22Rv1 (cell line): Measurements from ENCODE around the gene OR6B2.
A peak's percentile ranks its signal among the peaks of the same experiment; 100 is the strongest.

Source experiments
- H3K27ac ChIP-seq: fragments of 450-650 bp; 2 replicates; pipeline ENCODE4 v1.5.1; 2017
- ZFX ChIP-seq: fragments of 450-650 bp; IDR thresholded peaks from 2 replicates; pipeline ENCODE4 v1.6.1; 2017; ENCODE audit warnings: antibody characterized with exemption, borderline replicate concordance
- TF ChIP-seq, protein P1 (sequence below): fragments of 450-650 bp; IDR thresholded peaks from 2 replicates; pipeline ENCODE4 v1.5.1; 2017; ENCODE audit warnings: mild to moderate bottlenecking

Gene OR6B2

GRCh38 chr2:240037358-240037757, 7.1 kb upstream of the OR6B2 start:
- TF ChIP-seq ZFX: no peak
- TF ChIP-seq, protein P1, sequence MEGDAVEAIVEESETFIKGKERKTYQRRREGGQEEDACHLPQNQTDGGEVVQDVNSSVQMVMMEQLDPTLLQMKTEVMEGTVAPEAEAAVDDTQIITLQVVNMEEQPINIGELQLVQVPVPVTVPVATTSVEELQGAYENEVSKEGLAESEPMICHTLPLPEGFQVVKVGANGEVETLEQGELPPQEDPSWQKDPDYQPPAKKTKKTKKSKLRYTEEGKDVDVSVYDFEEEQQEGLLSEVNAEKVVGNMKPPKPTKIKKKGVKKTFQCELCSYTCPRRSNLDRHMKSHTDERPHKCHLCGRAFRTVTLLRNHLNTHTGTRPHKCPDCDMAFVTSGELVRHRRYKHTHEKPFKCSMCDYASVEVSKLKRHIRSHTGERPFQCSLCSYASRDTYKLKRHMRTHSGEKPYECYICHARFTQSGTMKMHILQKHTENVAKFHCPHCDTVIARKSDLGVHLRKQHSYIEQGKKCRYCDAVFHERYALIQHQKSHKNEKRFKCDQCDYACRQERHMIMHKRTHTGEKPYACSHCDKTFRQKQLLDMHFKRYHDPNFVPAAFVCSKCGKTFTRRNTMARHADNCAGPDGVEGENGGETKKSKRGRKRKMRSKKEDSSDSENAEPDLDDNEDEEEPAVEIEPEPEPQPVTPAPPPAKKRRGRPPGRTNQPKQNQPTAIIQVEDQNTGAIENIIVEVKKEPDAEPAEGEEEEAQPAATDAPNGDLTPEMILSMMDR: no peak

GRCh38 chr2:240033330-240033678, 3.1 kb upstream of the OR6B2 start:
- no peak for TF ChIP-seq ZFX
- TF ChIP-seq, protein P1: no peak
- no peak overlapping the region for H3K27ac ChIP-seq

More at GRCh38 chr2:240037358-240037757, 7.1 kb upstream of the OR6B2 start:
- H3K27ac ChIP-seq: no peak overlapping the region

DNA sequence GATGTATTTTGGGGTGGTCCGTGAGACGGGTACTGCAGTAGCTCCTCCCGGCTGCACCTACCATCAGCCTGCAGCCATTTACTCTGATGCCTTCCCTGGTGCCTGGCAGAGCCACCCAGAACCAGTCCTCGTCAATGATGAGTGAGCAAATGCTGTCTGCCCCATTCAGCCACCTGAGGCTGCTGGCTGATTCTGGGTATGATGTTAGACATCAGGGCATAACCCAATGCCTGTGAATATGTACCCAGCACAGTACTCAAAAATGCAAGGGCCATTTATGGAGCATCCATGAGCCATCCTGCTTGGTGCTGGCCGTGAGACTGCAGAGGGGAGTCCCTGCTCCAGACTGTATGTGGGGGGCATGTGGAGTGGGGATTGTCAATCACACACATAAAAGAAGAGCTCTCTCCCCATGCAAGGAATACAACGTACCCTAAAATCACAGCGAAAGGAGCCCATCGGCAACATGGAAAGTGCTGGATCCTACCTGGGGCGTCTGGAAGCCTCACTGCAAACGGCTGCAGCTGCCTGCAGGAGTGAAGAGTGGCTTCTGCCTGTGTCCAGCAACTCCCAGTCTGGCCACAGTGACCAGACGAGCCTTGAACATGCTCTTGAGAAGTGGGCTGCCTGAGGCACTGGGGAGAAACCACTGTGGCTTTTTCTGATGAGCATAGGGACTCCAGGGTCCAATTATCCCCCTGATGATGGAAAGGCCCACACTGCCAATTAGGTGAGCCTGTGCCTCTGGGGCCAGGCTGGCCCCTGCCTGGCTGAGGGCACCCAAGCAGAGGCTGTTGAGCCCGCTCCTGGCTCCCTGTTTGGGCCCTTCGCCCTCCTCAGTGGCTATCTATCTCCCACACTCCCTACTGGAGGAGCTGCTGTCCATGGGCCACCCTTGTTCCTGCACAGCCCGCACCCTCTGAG, 2.4 kb upstream of the OR6B2 start:
- no peak overlapping the region for H3K27ac ChIP-seq
- TF ChIP-seq, protein P1: no peak
- no peak for TF ChIP-seq ZFX

DNA sequence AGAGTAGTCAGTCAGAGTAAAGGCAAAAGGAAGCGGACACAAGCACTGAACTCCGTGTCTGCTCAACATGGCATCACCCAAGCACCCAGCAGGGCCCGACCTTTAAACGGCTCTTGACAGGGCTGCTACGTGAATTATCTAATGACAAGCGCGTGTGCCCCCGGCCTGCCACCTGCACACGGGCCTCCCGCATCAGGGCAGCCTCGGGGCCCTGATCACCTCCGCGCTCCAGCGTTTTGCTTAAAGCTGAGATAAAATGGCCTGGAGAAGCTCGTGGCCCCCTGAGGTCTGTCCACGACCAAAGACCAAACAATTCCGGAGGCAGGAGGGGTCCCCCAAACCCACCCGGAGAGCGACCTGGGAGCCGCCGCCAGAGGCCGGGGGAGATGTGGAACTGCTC, 5.5 kb downstream of the OR6B2 start:
- no peak for TF ChIP-seq ZFX
- TF ChIP-seq, protein P1: no peak

DNA sequence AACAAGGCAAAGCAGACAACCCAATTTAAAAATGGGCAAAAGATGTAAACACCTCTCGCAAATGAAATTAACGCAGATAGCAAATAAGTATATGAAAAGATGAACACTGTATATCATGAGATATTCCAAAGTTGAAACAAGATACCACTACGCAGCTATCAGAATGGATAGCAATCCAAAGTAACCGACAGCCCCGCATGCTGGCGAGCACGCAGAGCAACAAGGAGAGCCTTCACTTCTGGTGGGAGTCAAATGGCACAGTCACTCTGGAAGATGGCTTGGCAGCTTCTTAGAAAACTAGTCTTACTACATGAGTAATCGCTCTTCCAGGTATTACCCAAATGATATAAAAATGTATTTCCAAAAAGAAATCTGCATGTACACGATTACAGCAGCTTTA, 6.4 kb downstream of the OR6B2 start:
- no peak overlapping the region for H3K27ac ChIP-seq
- TF ChIP-seq, protein P1: no peak
- no peak for TF ChIP-seq ZFX

More for the DNA sequence above, 5.5 kb downstream of the OR6B2 start:
- peak overlapping the region; percentile 84 for H3K27ac ChIP-seq

DNA sequence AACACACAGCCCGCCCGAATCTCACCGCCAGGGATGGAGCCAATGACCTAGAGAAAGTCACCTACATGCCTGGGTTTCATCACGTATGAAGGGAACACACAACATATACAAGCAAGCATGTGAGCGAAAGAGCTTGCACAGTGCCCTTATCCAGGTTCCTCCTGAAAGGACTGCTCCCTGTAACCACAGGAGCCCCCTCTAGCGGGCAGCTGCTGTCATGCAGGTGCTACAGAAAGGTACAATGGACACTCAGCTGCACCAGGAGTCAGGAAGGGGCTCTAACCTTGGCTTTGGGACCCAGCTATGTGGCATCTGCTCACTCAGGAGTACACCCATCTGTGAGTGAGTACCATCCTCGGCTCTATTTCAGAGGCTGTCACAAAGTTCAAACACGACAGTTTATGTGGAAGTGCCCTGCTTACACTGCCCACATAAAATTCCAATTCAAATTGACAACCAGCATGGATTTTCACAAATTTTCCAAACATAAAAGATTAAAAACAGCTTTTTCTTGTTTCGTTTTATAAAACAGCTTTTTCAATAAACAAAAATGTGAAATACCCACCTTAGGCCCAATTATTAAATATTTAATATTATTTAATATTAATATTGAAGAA, 8.6 kb downstream of the OR6B2 start:
- H3K27ac ChIP-seq: no peak overlapping the region
- TF ChIP-seq ZFX: no peak
- TF ChIP-seq, protein P1: peak; percentile 94
